Type B pancreatic cell (in vitro differentiated cells): ENCODE measurements around the gene CYREN. TPM values are rescaled to one million over a fixed set of nuclear protein-coding genes. Genes with fewer than 3 reads are reported as not detected.
A peak's percentile ranks its signal among the peaks of the same experiment; 100 is the strongest.
"Not testable (repeated sequence)": the region's sequence is repeated elsewhere in the genome, so short reads cannot be mapped to it uniquely, and the experiment has no call there.

Source experiments
- DNase-seq: peaks from one replicate; pipeline ENCODE4 v3.0.0; 2021; ENCODE audit warnings: mixed read lengths; ENCODE audit not compliant: unreplicated experiment; ENCODE audit errors: extremely low spot score
- H3K27ac Mint-ChIP-seq: 2 replicates; pipeline ENCODE4 v1.8.0; 2021; ENCODE audit warnings: mild to moderate bottlenecking, mixed read lengths
- H3K27me3 Mint-ChIP-seq: 2 replicates; pipeline ENCODE4 v1.8.0; 2021; ENCODE audit warnings: mixed read lengths
- H3K36me3 Mint-ChIP-seq: 2 replicates; pipeline ENCODE4 v1.8.0; 2021; ENCODE audit warnings: mixed read lengths
- H3K4me1 Mint-ChIP-seq: one replicate; pipeline ENCODE4 v1.8.0; 2021; ENCODE audit warnings: mixed read lengths; ENCODE audit not compliant: unreplicated experiment
- H3K4me3 Mint-ChIP-seq: 2 replicates; pipeline ENCODE4 v1.8.0; 2021; ENCODE audit warnings: mild to moderate bottlenecking, mixed read lengths
- H3K9me3 Mint-ChIP-seq: 2 replicates; pipeline ENCODE4 v1.8.0; 2021; ENCODE audit warnings: mixed read lengths
- total RNA-seq: library from RNA; stranded (reverse); gene quantifications from 2 replicates; pipeline ENCODE4 v1.2.1, GENCODE V29; 2021; ENCODE audit warnings: low replicate concordance
- TF ChIP-seq, protein P1 (sequence below): fragments of 200-600 bp; sonication (generic); conservative IDR thresholded peaks from 2 replicates; pipeline ENCODE4 v1.5.0; 2021; ENCODE audit warnings: antibody characterized with exemption, mild to moderate bottlenecking

CYREN gene
- total RNA-seq, 1 donor from 2014 or later = 51.0 TPM

DNA sequence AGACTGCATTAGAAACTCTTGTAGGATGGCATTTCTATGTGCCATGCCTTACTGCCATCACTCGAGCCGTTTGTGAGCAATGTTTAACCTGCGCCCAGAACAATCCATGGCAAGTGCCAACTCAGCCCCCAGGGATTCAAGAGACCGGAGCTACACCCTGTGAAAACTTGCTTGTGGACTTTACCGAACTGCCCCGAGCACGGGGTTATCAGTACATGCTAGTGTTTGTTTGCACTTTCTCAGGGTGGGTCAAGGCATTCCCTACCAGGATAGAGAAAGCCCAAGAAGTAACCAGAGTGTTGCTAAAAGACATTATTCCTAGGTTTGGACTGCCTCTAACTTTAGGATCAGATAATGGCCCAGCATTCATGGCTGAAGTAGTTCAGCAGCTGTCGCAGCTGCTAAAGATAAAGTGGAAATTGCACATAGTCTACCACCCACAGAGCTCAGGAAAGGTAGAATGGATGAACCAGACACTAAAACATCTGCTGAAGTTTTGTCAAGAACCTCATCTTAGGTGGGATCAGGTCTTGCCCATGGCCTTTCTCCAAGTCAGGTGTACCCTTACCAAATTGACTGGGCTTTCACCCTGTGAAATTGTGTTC lies 8.9 kb upstream of the CYREN start:
- Mint-ChIP-seq H3K4me3 (no peak overlapping the region), H3K4me1 (no peaks in the 10 kb centered on the region), H3K36me3 (peaks cover 36% of the 10 kb centered on the region), H3K27ac (no peak overlapping the region), H3K9me3 (peaks cover 30% of the 10 kb centered on the region), H3K27me3 (no peaks in the 10 kb centered on the region)
- no peak for DNase-seq
- TF ChIP-seq, protein P1, sequence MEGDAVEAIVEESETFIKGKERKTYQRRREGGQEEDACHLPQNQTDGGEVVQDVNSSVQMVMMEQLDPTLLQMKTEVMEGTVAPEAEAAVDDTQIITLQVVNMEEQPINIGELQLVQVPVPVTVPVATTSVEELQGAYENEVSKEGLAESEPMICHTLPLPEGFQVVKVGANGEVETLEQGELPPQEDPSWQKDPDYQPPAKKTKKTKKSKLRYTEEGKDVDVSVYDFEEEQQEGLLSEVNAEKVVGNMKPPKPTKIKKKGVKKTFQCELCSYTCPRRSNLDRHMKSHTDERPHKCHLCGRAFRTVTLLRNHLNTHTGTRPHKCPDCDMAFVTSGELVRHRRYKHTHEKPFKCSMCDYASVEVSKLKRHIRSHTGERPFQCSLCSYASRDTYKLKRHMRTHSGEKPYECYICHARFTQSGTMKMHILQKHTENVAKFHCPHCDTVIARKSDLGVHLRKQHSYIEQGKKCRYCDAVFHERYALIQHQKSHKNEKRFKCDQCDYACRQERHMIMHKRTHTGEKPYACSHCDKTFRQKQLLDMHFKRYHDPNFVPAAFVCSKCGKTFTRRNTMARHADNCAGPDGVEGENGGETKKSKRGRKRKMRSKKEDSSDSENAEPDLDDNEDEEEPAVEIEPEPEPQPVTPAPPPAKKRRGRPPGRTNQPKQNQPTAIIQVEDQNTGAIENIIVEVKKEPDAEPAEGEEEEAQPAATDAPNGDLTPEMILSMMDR = no peak

DNA sequence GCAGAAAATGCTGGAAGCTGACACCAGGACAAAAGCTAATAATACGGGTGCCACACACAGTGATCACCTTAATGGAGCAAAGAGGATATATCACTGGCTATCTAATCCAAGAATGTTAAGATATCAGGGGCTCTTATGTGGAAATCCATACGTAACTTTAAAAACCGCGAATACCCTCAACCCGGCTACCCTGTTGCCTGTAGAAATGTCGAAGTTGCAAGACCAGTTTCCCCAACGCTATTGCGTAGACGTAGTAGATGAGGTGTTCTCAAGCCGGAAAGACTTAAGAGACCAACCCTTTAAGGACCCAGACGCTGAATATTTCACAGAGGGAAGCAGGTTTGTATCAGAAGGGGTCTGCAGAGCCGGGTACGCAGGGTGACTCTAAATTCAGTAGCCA lies 7.9 kb upstream of the CYREN start:
- Mint-ChIP-seq H3K4me1 (no peaks in the 10 kb centered on the region), H3K27me3 (no peaks in the 10 kb centered on the region), H3K27ac (no peak overlapping the region), H3K9me3 (peaks cover 24% of the 10 kb centered on the region), H3K36me3 (peaks cover 31% of the 10 kb centered on the region), H3K4me3 (no peak overlapping the region)
- TF ChIP-seq, protein P1 = no peak
- DNase-seq = no peak

DNA sequence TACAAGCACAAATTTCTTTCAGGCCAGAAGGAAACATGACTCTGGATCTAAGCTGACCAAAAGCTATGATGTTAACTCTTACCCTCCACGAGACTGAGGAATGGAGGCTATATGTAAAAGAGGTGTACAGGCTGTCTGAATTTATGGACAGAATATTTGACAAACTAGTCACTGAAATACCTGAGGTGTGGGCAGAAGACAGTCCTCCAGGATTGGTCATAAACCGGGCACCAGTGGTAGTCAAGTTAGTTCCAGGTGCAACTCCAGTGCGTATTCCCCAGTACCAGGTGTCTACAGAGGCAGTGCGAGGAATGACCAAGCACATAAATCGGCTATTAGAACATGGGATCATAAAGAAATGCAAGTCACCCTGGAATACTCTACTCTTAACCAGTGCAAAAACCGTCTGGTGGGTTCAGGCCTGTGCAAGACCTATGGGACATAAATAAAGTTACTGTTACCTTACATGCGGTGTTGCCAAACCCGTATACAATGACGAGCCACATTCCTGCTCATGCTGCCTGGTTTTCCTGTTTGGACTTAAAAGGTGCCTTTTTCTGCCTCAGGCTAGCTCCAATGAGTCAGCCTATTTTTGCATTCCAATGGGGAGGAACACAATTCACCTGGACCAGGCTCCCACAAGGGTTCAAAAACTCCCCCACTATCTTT lies 6.7 kb upstream of the CYREN start:
- H3K9me3 Mint-ChIP-seq = peaks cover 19% of the 10 kb centered on the region
- peaks cover 22% of the 10 kb centered on the region for H3K36me3 Mint-ChIP-seq
- TF ChIP-seq, protein P1 = no peak
- H3K27ac Mint-ChIP-seq = peak overlapping the region; percentile 61
- no peaks in the 10 kb centered on the region for H3K27me3 Mint-ChIP-seq
- DNase-seq = no peak
- H3K4me3 Mint-ChIP-seq = no peak overlapping the region
- H3K4me1 Mint-ChIP-seq = no peaks in the 10 kb centered on the region

DNA sequence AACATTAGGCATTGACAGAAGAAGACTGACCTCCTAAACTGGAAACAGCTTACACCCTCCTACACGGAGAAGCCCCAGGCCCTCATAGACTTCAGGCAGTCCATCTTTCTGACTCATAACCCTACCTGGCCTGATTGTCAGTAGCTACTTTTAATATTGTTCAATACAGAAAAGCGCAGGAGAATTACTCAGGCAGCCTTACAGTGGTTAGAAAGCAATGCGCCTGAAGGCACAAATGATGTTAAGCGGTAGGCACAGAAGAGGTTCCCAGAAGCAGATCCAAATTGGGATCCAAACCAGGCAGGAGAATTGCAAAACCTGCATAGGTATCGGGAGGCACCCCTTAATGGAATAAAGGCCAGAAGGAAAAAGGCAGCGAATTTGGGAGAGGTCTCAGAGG lies 5.4 kb upstream of the CYREN start:
- peaks cover 11% of the 10 kb centered on the region for H3K9me3 Mint-ChIP-seq
- H3K4me1 Mint-ChIP-seq = peaks cover 4% of the 10 kb centered on the region
- no peak for DNase-seq
- TF ChIP-seq, protein P1 = no peak
- peaks cover 13% of the 10 kb centered on the region for H3K36me3 Mint-ChIP-seq
- no peak overlapping the region for H3K4me3 Mint-ChIP-seq
- H3K27me3 Mint-ChIP-seq = no peaks in the 10 kb centered on the region
- H3K27ac Mint-ChIP-seq = no peak overlapping the region

DNA sequence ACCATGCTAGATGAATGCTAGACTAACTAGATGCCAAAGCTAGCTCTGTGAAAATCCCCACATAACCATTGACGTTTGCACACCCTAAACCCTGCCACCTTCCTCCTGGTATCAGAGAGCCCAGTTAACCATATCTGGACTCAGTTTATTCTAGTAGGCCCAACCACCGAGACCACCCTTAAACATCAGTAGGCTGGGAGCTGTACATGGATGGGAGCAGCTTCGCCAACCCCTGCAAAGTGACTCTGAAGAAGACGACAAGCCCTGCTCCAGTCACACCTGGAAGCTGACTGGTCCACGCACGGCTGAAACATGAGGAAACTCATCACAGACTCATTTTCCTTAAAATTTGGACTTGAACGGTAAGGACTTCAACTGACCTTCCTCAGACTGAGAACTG lies 4.4 kb upstream of the CYREN start:
- H3K4me3 Mint-ChIP-seq = no peak overlapping the region
- peaks cover 8% of the 10 kb centered on the region for H3K9me3 Mint-ChIP-seq
- H3K27me3 Mint-ChIP-seq = no peaks in the 10 kb centered on the region
- peaks cover 5% of the 10 kb centered on the region for H3K4me1 Mint-ChIP-seq
- H3K36me3 Mint-ChIP-seq = peaks cover 8% of the 10 kb centered on the region
- no peak for DNase-seq
- no peak overlapping the region for H3K27ac Mint-ChIP-seq
- TF ChIP-seq, protein P1 = no peak

DNA sequence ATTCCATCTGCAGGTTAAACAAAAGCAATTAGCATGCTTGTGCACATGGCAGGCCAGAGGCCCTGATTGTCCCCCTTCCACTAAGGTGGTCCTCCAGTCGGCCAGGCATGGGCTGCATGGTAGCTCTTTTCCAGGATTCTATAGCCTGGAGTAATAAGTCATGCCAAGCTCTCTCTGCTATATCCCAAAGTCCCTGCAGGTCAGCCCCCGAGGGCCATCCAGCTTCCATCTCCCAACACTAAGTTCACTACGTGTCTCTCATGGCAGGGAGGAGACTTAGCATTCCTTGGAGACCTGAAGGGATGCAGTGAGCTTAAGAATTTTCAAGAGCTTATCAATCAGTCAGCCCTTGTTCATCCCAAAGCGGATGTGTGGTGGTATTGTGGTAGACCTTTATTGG lies 3.4 kb upstream of the CYREN start:
- not testable (repeated sequence) for H3K27me3 Mint-ChIP-seq, H3K27ac Mint-ChIP-seq, H3K9me3 Mint-ChIP-seq
- Mint-ChIP-seq H3K4me1 (peaks cover 13% of the 10 kb centered on the region), H3K36me3 (peaks cover 10% of the 10 kb centered on the region), H3K4me3 (peak overlapping the region; percentile 1)
- DNase-seq = peak; percentile 36

DNA sequence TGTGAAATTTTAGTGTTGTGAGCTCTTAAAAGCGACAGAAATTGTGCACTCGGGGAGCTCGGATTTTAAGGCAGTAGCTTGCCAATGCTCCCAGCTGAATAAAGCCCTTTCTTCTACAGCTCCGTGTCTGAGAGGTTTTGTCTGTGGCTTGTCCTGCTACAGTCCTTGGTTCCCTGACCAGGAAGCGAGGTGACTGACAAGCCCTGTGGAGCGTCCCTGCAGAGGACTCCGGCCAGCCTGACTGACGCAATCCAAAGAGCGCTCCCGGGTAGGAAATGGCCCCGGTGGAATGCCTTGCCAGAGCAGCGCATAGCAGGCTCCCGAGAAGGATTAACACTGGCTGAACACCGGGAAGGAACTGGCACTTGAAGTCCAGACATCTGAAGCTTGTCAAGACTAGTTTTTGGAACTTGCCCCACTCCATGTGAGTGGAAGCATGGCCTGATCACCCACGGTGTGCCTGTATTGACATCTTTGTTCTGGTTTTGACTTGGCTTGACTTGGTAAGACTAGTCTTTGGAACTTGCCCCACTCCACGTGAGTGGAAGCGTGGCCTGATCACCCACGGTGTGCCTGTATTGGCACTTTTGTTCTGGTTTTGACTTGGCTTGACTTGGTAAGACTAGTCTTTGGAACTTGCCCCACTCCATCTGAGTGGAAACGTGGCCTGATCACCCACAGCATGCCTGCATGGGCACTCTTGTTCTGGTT lies 1.2 kb upstream of the CYREN start:
- H3K4me1 Mint-ChIP-seq = peaks cover 26% of the 10 kb centered on the region
- H3K36me3 Mint-ChIP-seq = peaks cover 17% of the 10 kb centered on the region
- peak; percentile 60 for DNase-seq
- H3K27me3 Mint-ChIP-seq, H3K9me3 Mint-ChIP-seq: not testable (repeated sequence)
- H3K4me3 Mint-ChIP-seq = peak overlapping the region; percentile 92
- peak overlapping the region; percentile 85 for H3K27ac Mint-ChIP-seq

DNA sequence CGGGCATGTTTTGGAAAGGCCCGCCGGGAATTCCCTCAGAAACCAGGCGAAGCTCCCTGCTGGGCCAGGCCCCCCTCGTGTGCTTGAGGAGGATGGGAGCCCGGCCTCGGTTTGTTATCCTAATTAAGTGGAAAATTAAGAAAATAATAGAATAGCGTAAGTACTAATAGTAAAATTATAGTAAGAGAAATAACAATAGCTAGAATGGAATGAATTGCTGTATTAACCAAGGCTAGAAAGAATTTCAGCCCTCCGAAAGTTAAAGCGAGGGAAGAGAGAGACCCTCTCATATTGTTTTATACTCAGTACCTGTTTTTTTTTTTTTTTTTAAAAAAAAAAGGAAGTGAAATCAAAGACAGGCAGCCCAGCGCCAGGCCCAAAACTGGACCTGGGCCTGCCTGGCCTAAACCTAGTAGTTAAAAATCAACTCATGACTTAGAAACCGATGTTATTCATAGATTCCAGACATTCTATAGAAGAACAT lies 533 bp upstream of the CYREN start:
- peak overlapping the region; percentile 92 for H3K4me3 Mint-ChIP-seq
- DNase-seq, H3K27me3 Mint-ChIP-seq, H3K9me3 Mint-ChIP-seq: not testable (repeated sequence)
- peak overlapping the region; percentile 85 for H3K27ac Mint-ChIP-seq
- peaks cover 26% of the 10 kb centered on the region for H3K4me1 Mint-ChIP-seq
- peaks cover 17% of the 10 kb centered on the region for H3K36me3 Mint-ChIP-seq
